K562 (cell line): Measurements from ENCODE around the gene LONRF2. TPM values are rescaled to one million over a fixed set of nuclear protein-coding genes. Genes with fewer than 3 reads are reported as not detected.

Experiments used
- ATAC-seq: fragments of 200-7000 bp; cut with Tn5 transposase; 3 replicates; pipeline ENCODE4 v1.9.1; 2020; ENCODE audit warnings: moderate library complexity
- BruUV-seq: library from RNA; stranded (reverse); fragments of 400-500 nt; replicated peaks from 2 replicates; lab custom pipeline; 2021; lab: Mats Ljungman, UMichigan
- CTCF ChIA-PET: fragments of 300-600 bp; formaldehyde crosslinking; extraction: SDS; loops from one replicate; lab custom pipeline; 2021; ENCODE audit warnings: low intra/inter-chr PET ratio; lab: Yijun Ruan, JAX
- POLR2A ChIA-PET: fragments of 300-600, 350-650 bp; sonication (Branson Sonifier 250); formaldehyde crosslinking; extraction: SDS; loops from one replicate; lab custom pipeline; 2021; ENCODE audit warnings: antibody characterized with exemption, inconsistent platforms; lab: Yijun Ruan, JAX
- DNase-seq, 4 experiments: peaks; one replicate each; pipeline versions ENCODE4 v3.0.0 to v3.0.0-alpha.2; 2011 to 2018; ENCODE audit warnings: low spot score in 3 of 4, mixed read lengths in 3 of 4; ENCODE audit errors: extremely low read depth in 1 of 4
- FAIRE-seq: peaks from 2 replicates; lab custom pipeline; 2011; peaks lifted over from hg19 to GRCh38; lab: Jason Lieb, UNC
- H2AFZ ChIP-seq: 2 replicates; pipeline ENCODE4 v1.6.0; 2011; ENCODE audit warnings: low read depth, low read length, control low read depth, inconsistent platforms
- H3K27ac ChIP-seq: fragments of 200-600 bp; 3 replicates; pipeline ENCODE4 v1.8.0; 2011; ENCODE audit warnings: low read depth, mild to moderate bottlenecking, control low read depth, inconsistent platforms, low read length, moderate library complexity, mixed read lengths; ENCODE audit errors: extremely low read depth
- H3K27me3 ChIP-seq, 2 experiments: fragments of 300-600 bp in 1 of 2; 2 replicates in 1 of 2; 3 replicates in 1 of 2; pipeline versions ENCODE4 v1.6.0 to v1.8.0; 2011; ENCODE audit warnings: inconsistent platforms in 2 of 2, low read length in 2 of 2, mild to moderate bottlenecking in 1 of 2, mixed read lengths in 1 of 2, moderate library complexity in 1 of 2; ENCODE audit not compliant: control insufficient read depth in 2 of 2, insufficient read depth in 2 of 2
- H3K36me3 ChIP-seq: fragments of 300-600 bp; 3 replicates; pipeline ENCODE4 v1.8.0; 2011; ENCODE audit warnings: mild to moderate bottlenecking, low read length, inconsistent platforms; ENCODE audit not compliant: control insufficient read depth, insufficient read depth
- H3K4me1 ChIP-seq, 2 experiments: fragments of 200-600 bp in 1 of 2; replicated peaks in 1 of 2; 2 replicates in 1 of 2; 3 replicates in 1 of 2; pipeline versions ENCODE4 v1.5.1 to v1.8.0; 2011; ENCODE audit warnings: inconsistent platforms in 2 of 2, low read length in 2 of 2, mild to moderate bottlenecking in 1 of 2, mixed read lengths in 1 of 2, moderate library complexity in 1 of 2; ENCODE audit not compliant: control insufficient read depth in 2 of 2, insufficient read depth in 2 of 2
- H3K4me2 ChIP-seq: 2 replicates; pipeline ENCODE4 v1.6.1; 2011; ENCODE audit warnings: low read length, control low read depth, inconsistent platforms, mixed read lengths; ENCODE audit not compliant: insufficient read depth
- H3K4me3 ChIP-seq: fragments of 200-600 bp; sonication (generic), shearing (Covaris generic); 2 replicates; pipeline ENCODE4 v1.5.1; 2016; ENCODE audit warnings: control low read depth, inconsistent platforms
- H3K79me2 ChIP-seq: fragments of 200-600 bp; 3 replicates; pipeline ENCODE4 v1.8.0; 2011; ENCODE audit warnings: low read length, inconsistent platforms; ENCODE audit not compliant: control insufficient read depth, insufficient read depth
- H3K9ac ChIP-seq, 2 experiments: 2 replicates each; pipeline versions ENCODE4 v1.6.0 to v1.6.1; 2011; ENCODE audit warnings: low read depth in 2 of 2, low read length in 2 of 2, control low read depth in 1 of 2, inconsistent platforms in 1 of 2, mild to moderate bottlenecking in 1 of 2, mixed read lengths in 1 of 2; ENCODE audit not compliant: insufficient read depth in 1 of 2
- H3K9me1 ChIP-seq: one replicate; pipeline ENCODE4 v1.6.0; 2011; ENCODE audit warnings: inconsistent platforms, mild to moderate bottlenecking, low read length, moderate library complexity; ENCODE audit not compliant: control insufficient read depth, insufficient read depth
- H3K9me3 ChIP-seq: replicated peaks from 2 replicates; pipeline ENCODE4 v1.5.1; 2011; ENCODE audit warnings: low read depth, low read length, inconsistent platforms; ENCODE audit not compliant: control insufficient read depth, insufficient read depth
- H4K20me1 ChIP-seq: replicated peaks from 2 replicates; pipeline ENCODE4 v1.6.1; 2011; ENCODE audit warnings: low read length, inconsistent platforms, mixed read lengths; ENCODE audit not compliant: control insufficient read depth, insufficient read depth
- CHD1 ChIP-seq: fragments of 200-600 bp; sonication (generic); IDR thresholded peaks from one replicate; pipeline ENCODE4 v1.6.1; 2012; ENCODE audit warnings: mild to moderate bottlenecking, moderate library complexity, low read length, inconsistent platforms
- MTA3 ChIP-seq: fragments of 450-650 bp; formaldehyde crosslinking; IDR thresholded peaks from 2 replicates; pipeline ENCODE4 v1.6.1; 2017; ENCODE audit warnings: mild to moderate bottlenecking, borderline replicate concordance
- NR4A1 ChIP-seq, 2 experiments: fragments of 250-450 bp in 1 of 2; fragments of 450-650 bp in 1 of 2; sonication (Bioruptor Pico) in 1 of 2; IDR thresholded peaks; 2 replicates each; pipeline versions ENCODE4 v1.4.0 to v1.6.1; 2016 to 2020; ENCODE audit warnings: mild to moderate bottlenecking in 2 of 2, missing compliant biosample characterization in 1 of 2, missing genetic modification characterization in 1 of 2, moderate library complexity in 1 of 2
- PHTF2 ChIP-seq: fragments of 250-450 bp; sonication (Bioruptor Pico); IDR thresholded peaks from 2 replicates; pipeline ENCODE4 v1.5.0; 2021; ENCODE audit warnings: mild to moderate bottlenecking
- TRIM24 ChIP-seq, 2 experiments: fragments of 450-650 bp; IDR thresholded peaks; 2 replicates each; pipeline ENCODE4 v1.6.1; 2016
- TSC22D4 ChIP-seq: fragments of 450-650 bp; IDR thresholded peaks from 2 replicates; pipeline ENCODE4 v1.6.1; 2016; ENCODE audit warnings: missing genetic modification characterization, missing biosample characterization, control low read depth
- ZNF134 ChIP-seq: fragments of 250-450 bp; sonication (Bioruptor Pico); conservative IDR thresholded peaks from 2 replicates; pipeline ENCODE4 v1.4.0; 2020
- WGBS: fragments of 100-300 bp; shearing (Covaris generic); methylation state at CpG from one replicate; pipeline ENCODE4 v1.1.6; 2016; ENCODE audit warnings: low coverage, mixed read lengths; ENCODE audit not compliant: insufficient coverage; ENCODE audit errors: missing lambda C conversion rate; 5-methylcytosine and 5-hydroxymethylcytosine counted together
- in situ Hi-C: fragments of 300-500 bp; cut with MboI; formaldehyde crosslinking; loops from 4 replicates; pipeline ENCODE4 v1.15.0; 2018; ENCODE audit warnings: inconsistent platforms, mixed read lengths
- intact Hi-C: fragments of 100-400 bp; cut with micrococcal nuclease; formaldehyde crosslinking; loops from 2 replicates; pipeline ENCODE4 v1.14.2; 2022
- polyA plus RNA-seq, 8 experiments: library from polyadenylated mRNA; depleted of rRNA in 4 of 8; stranded (reverse) in 5 of 8; unstranded in 3 of 8; fragments of >200 nt; fragmentation: Nextera tagmentation in 2 of 8; fragmentation: Illumina TruSeq in 1 of 8; extraction: Ambion mirVana in 2 of 8; extraction: Trizol in 1 of 8; gene quantifications; 2 replicates each; pipeline versions ENCODE4 v1.2.1 to v1.2.3, GENCODE V29; 2011 to 2014; ENCODE audit warnings: inconsistent platforms in 1 of 8, missing spikeins in 1 of 8
- total RNA-seq, 7 experiments: library from RNA; depleted of rRNA in 6 of 7; stranded (reverse); fragments of >200 nt in 6 of 7; fragmentation: Illumina TruSeq in 2 of 7; extraction: Trizol in 2 of 7; gene quantifications; 2 replicates each; pipeline versions ENCODE4 v1.2.1 to v1.2.3, GENCODE V29; 2011 to 2021; ENCODE audit warnings: low replicate concordance in 1 of 7
- TF ChIP-seq, protein P1 (sequence below), 3 experiments: fragments of 200-800 bp in 1 of 3; sonication (Bioruptor generic) in 1 of 3; sonication (generic) in 1 of 3; formaldehyde crosslinking in 1 of 3; IDR thresholded peaks; 2 replicates each; pipeline versions ENCODE4 v1.6.1 to v1.8.0; 2016 to 2022; ENCODE audit warnings: mild to moderate bottlenecking in 2 of 3, missing compliant biosample characterization in 2 of 3, missing genetic modification characterization in 2 of 3, missing genetic modification reagents in 1 of 3

The LONRF2 gene
- total and polyA plus RNA-seq, 9 of the 15 experiments (the other 6 are each of a cell fraction or from before 2014, with no cell fraction given): 0.35 to 5.0 (median 2.7) TPM

GRCh38 chr2:100244881-100245605, 77.3 kb downstream of the LONRF2 start:
- H3K9me1 ChIP-seq: no peaks in the 10 kb centered on the region
- TF ChIP-seq NR4A1 (CRISPR knock-in tag; IDR thresholded peaks at IDR 0.05): no peak
- TF ChIP-seq NR4A1 (tag; IDR thresholded peaks at IDR 0.05): no peak
- no peak for TF ChIP-seq TRIM24 (IDR thresholded peaks at IDR 0.05)
- TF ChIP-seq CHD1: no peak
- TF ChIP-seq TSC22D4 (tag): no peak
- TF ChIP-seq, protein P1, sequence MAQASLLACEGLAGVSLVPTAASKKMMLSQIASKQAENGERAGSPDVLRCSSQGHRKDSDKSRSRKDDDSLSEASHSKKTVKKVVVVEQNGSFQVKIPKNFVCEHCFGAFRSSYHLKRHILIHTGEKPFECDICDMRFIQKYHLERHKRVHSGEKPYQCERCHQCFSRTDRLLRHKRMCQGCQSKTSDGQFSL (CRISPR knock-in tag; IDR thresholded peaks at IDR 0.05): no peak
- TF ChIP-seq, protein P1 (tag; IDR thresholded peaks at IDR 0.05): no peak
- no peak for TF ChIP-seq ZNF134 (CRISPR knock-in tag)
- TF ChIP-seq PHTF2 (CRISPR knock-in tag): no peak
- no peak for TF ChIP-seq MTA3
- H3K9ac ChIP-seq: no peak overlapping the region
- no peak overlapping the region for H3K4me2 ChIP-seq
- ATAC-seq (no peak), DNase-seq (no peak), FAIRE-seq (no peak)
- H3K36me3 ChIP-seq: no peaks in the 10 kb centered on the region
- no peaks in the 10 kb centered on the region for H3K4me1 ChIP-seq
- ChIA-PET CTCF (no interaction called here), POLR2A (no interaction called here)
- intact Hi-C loops (loop anchor here (10.0 kb wide), 2 partner anchors 420 to 520 kb away; no protein-coding TSS in a partner anchor), in situ Hi-C loops (loop anchor here (5.0 to 25.0 kb wide), 2 partner anchors 533 to 683 kb away; no protein-coding TSS in a partner anchor)
- H3K27ac ChIP-seq: no peak overlapping the region
- WGBS: 0% methylated on average over 6 of the region's 6 CpGs
- no TSS peak for BruUV-seq
- peaks cover 7 to 64% of the 10 kb centered on the region in 2 experiments; a peak in 4 of 5 replicates for H3K27me3 ChIP-seq
- H2AFZ ChIP-seq: no peak overlapping the region
- no peak overlapping the region for H3K4me3 ChIP-seq
- H4K20me1 ChIP-seq: 0 out of 2 replicates have a peak, but pooled peaks cover 4% of the 10 kb centered on the region
- H3K9me3 ChIP-seq: no peaks in the 10 kb centered on the region
- no peaks in the 10 kb centered on the region for H3K79me2 ChIP-seq
